Smooth muscle cell (in vitro differentiated cells): ENCODE data around the gene PARP8. TPM values are rescaled to one million over a fixed set of nuclear protein-coding genes. Genes with fewer than 3 reads are reported as not detected.

Experiments
- DNase-seq: peaks from one replicate; lab custom pipeline; 2025; ENCODE audit not compliant: unreplicated experiment; lab: John Stamatoyannopoulos, UW
- H2AFZ ChIP-seq: fragments of 200-600 bp; sonication (generic); 2 replicates; pipeline ENCODE4 v1.6.0; 2016; ENCODE audit warnings: antibody characterized with exemption, low read depth, mild to moderate bottlenecking
- H3F3A ChIP-seq: fragments of 200-600 bp; sonication (generic); 2 replicates; pipeline ENCODE4 v1.6.0; 2017; ENCODE audit warnings: antibody characterized with exemption, low read depth
- H3K27ac ChIP-seq: fragments of 200-600 bp; sonication (generic); 2 replicates; pipeline ENCODE4 v1.5.1; 2016; ENCODE audit warnings: low read depth, mild to moderate bottlenecking
- H3K27me3 ChIP-seq: fragments of 200-600 bp; sonication (generic); 2 replicates; pipeline ENCODE4 v1.6.1; 2016; ENCODE audit warnings: low read depth, mild to moderate bottlenecking
- H3K36me3 ChIP-seq: fragments of 200-600 bp; sonication (generic); 2 replicates; pipeline ENCODE4 v1.5.1; 2016; ENCODE audit warnings: low read depth
- H3K4me1 ChIP-seq: fragments of 200-600 bp; sonication (generic); 2 replicates; pipeline ENCODE4 v1.5.1; 2016; ENCODE audit warnings: low read depth
- H3K4me2 ChIP-seq: fragments of 200-600 bp; sonication (generic); 2 replicates; pipeline ENCODE4 v1.6.0; 2016; ENCODE audit warnings: mild to moderate bottlenecking
- H3K4me3 ChIP-seq: fragments of 200-600 bp; sonication (generic); 2 replicates; pipeline ENCODE4 v1.5.1; 2016; ENCODE audit warnings: mild to moderate bottlenecking
- H3K79me2 ChIP-seq: fragments of 200-600 bp; sonication (generic); 2 replicates; pipeline ENCODE4 v1.6.0; 2016; ENCODE audit warnings: low read depth, mild to moderate bottlenecking
- H3K9ac ChIP-seq: fragments of 200-600 bp; sonication (generic); 2 replicates; pipeline ENCODE4 v1.6.0; 2016; ENCODE audit warnings: low read depth
- H3K9me3 ChIP-seq: fragments of 200-600 bp; sonication (generic); replicated peaks from 2 replicates; pipeline ENCODE4 v1.5.1; 2016; ENCODE audit warnings: low read depth
- H4K20me1 ChIP-seq: fragments of 200-600 bp; sonication (generic); 2 replicates; pipeline ENCODE4 v1.6.0; 2016; ENCODE audit warnings: low read depth
- WGBS: methylation state at CpG from one replicate; pipeline ENCODE4 v1.1.7; 2016; ENCODE audit warnings: low lambda C conversion rate; 5-methylcytosine and 5-hydroxymethylcytosine counted together
- polyA plus RNA-seq: library from polyadenylated mRNA; unstranded; fragments of >200 nt; fragmentation: Nextera tagmentation; extraction: Ambion mirVana; gene quantifications from 2 replicates; pipeline ENCODE4 v1.2.1, GENCODE V29; 2016
- total RNA-seq: library from RNA; depleted of rRNA; stranded (reverse); fragments of >200 nt; gene quantifications from 2 replicates; pipeline ENCODE4 v1.2.3, GENCODE V29; 2014
- TF ChIP-seq, protein P1 (sequence below): fragments of 200-600 bp; sonication (generic); IDR thresholded peaks from 2 replicates; pipeline ENCODE4 v1.5.1; 2017; ENCODE audit warnings: borderline replicate concordance, mild to moderate bottlenecking, antibody characterized with exemption; ENCODE audit not compliant: insufficient read depth, poor library complexity, severe bottlenecking

The PARP8 gene
- total and polyA plus RNA-seq, 2 experiments from 2014 or later, result 13.6 to 36.2 TPM

- H3K4me2 ChIP-seq, result no peak overlapping the region
- H3F3A ChIP-seq, result no peaks in the 10 kb centered on the region
- 99% methylated on average over 5 of the region's 5 CpGs for WGBS
- no peaks in the 10 kb centered on the region for H3K27me3 ChIP-seq
- no peaks in the 10 kb centered on the region for H3K4me1 ChIP-seq
- no peak overlapping the region for H3K9ac ChIP-seq
- no peak overlapping the region for H3K4me3 ChIP-seq
- H3K27ac ChIP-seq, result no peak overlapping the region
- H3K79me2 ChIP-seq, result no peaks in the 10 kb centered on the region
- peaks cover 10% of the 10 kb centered on the region for H3K36me3 ChIP-seq
- no peak overlapping the region for H2AFZ ChIP-seq
- H3K9me3 ChIP-seq, result no peaks in the 10 kb centered on the region
- TF ChIP-seq, protein P1, sequence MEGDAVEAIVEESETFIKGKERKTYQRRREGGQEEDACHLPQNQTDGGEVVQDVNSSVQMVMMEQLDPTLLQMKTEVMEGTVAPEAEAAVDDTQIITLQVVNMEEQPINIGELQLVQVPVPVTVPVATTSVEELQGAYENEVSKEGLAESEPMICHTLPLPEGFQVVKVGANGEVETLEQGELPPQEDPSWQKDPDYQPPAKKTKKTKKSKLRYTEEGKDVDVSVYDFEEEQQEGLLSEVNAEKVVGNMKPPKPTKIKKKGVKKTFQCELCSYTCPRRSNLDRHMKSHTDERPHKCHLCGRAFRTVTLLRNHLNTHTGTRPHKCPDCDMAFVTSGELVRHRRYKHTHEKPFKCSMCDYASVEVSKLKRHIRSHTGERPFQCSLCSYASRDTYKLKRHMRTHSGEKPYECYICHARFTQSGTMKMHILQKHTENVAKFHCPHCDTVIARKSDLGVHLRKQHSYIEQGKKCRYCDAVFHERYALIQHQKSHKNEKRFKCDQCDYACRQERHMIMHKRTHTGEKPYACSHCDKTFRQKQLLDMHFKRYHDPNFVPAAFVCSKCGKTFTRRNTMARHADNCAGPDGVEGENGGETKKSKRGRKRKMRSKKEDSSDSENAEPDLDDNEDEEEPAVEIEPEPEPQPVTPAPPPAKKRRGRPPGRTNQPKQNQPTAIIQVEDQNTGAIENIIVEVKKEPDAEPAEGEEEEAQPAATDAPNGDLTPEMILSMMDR, result no peak
- H4K20me1 ChIP-seq, result peaks cover 4% of the 10 kb centered on the region
- DNase-seq, result no peak
These were observed 125.4 kb downstream of the PARP8 start for GRCh38 chr5:50791813-50792212.

DNA sequence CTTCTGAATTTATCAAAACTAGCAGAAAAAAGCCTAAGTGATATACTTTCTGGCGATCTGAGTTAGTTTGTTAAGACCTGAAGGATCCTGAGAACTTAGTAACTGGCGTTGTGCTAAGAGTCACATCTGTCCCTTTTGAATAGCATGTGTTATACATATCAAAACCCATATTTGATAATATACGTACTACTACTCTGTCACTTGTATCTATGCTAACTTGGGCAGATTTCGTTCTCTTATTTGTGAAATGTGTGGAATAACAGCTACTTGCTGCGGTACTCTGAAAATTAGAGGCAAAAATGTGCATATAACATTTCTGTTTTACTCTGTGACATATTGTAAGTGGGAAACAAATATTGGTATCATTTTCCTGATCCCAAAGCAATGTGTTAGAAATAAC is 126.4 kb downstream of the PARP8 start:
- Histone ChIP-seq H3K79me2 (no peaks in the 10 kb centered on the region), H3K9me3 (no peaks in the 10 kb centered on the region), H3F3A (no peaks in the 10 kb centered on the region), H4K20me1 (no peaks in the 10 kb centered on the region), H2AFZ (no peak overlapping the region), H3K4me3 (no peak overlapping the region), H3K36me3 (peaks cover 13% of the 10 kb centered on the region), H3K4me1 (no peaks in the 10 kb centered on the region), H3K27me3 (no peaks in the 10 kb centered on the region), H3K27ac (no peak overlapping the region), H3K4me2 (no peak overlapping the region), H3K9ac (no peak overlapping the region)
- 97% methylated on average over 5 of the region's 5 CpGs for WGBS
- TF ChIP-seq, protein P1, result no peak
- no peak for DNase-seq

DNA sequence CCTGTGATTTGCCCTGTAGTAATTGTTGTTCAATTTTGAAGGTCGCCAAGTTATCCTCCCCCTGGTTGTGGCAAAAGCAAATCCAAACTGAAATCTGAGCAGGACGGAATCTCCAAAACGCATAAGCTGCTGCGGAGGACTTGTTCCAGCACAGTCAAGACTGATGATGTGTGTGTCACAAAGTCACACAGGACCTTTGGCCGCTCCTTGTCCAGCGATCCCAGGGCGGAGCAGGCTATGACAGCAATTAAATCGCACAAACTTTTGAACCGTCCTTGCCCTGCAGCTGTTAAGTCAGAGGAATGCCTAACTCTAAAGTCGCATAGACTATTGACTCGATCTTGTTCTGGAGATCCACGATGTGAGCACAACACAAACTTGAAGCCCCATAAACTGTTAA is 128.4 kb downstream of the PARP8 start:
- Histone ChIP-seq H3K79me2 (no peaks in the 10 kb centered on the region), H3F3A (no peaks in the 10 kb centered on the region), H3K27me3 (no peaks in the 10 kb centered on the region), H3K4me3 (no peak overlapping the region), H3K9me3 (no peaks in the 10 kb centered on the region), H3K27ac (no peak overlapping the region), H3K4me2 (no peak overlapping the region), H4K20me1 (no peaks in the 10 kb centered on the region), H3K36me3 (peaks cover 16% of the 10 kb centered on the region), H2AFZ (no peak overlapping the region), H3K9ac (no peak overlapping the region), H3K4me1 (no peaks in the 10 kb centered on the region)
- 95% methylated on average over 12 of the region's 12 CpGs for WGBS
- no peak for DNase-seq
- TF ChIP-seq, protein P1, result no peak

- H3K4me2 ChIP-seq, result no peak overlapping the region
- H3K36me3 ChIP-seq, result peaks cover 12% of the 10 kb centered on the region
- WGBS, result 94% methylated on average over 2 of the region's 2 CpGs
- no peaks in the 10 kb centered on the region for H3F3A ChIP-seq
- H3K79me2 ChIP-seq, result no peaks in the 10 kb centered on the region
- no peak for DNase-seq
- H3K4me3 ChIP-seq, result no peak overlapping the region
- no peaks in the 10 kb centered on the region for H3K9me3 ChIP-seq
- H3K9ac ChIP-seq, result no peak overlapping the region
- H3K27ac ChIP-seq, result no peak overlapping the region
- no peak overlapping the region for H2AFZ ChIP-seq
- no peaks in the 10 kb centered on the region for H4K20me1 ChIP-seq
- TF ChIP-seq, protein P1, result no peak
- H3K27me3 ChIP-seq, result no peaks in the 10 kb centered on the region
- H3K4me1 ChIP-seq, result no peaks in the 10 kb centered on the region
These were observed 131.6 kb downstream of the PARP8 start for GRCh38 chr5:50798002-50798401.
